Kidney epithelial cell (primary cell): ENCODE data around the gene KLHL41. TPM values are rescaled to one million over a fixed set of nuclear protein-coding genes. Genes with fewer than 3 reads are reported as not detected.

ENCODE experiments used
- DNase-seq: peaks from one replicate; pipeline ENCODE4 v3.0.0-alpha.2; 2010; ENCODE audit warnings: low read depth
- H3K27me3 ChIP-seq: 2 replicates; pipeline ENCODE4 v1.6.0; 2011; ENCODE audit warnings: low read length; ENCODE audit not compliant: control insufficient read depth, insufficient read depth
- H3K36me3 ChIP-seq: 2 replicates; pipeline ENCODE4 v1.5.1; 2011; ENCODE audit warnings: low read length; ENCODE audit not compliant: control insufficient read depth, insufficient read depth
- H3K4me3 ChIP-seq: 2 replicates; pipeline ENCODE4 v1.5.1; 2011; ENCODE audit warnings: low read depth, mild to moderate bottlenecking, control low read depth, low read length
- CTCF ChIP-seq: IDR thresholded peaks from 2 replicates; pipeline ENCODE4 v1.5.1; 2011; ENCODE audit warnings: mild to moderate bottlenecking, moderate library complexity, low read length, control low read depth, inconsistent platforms; ENCODE audit not compliant: insufficient read depth, poor library complexity, severe bottlenecking
- total RNA-seq: library from RNA; depleted of rRNA; stranded (reverse); fragments of >200 nt; gene quantifications from 2 replicates; pipeline ENCODE4 v1.2.3, GENCODE V29; 2015

The KLHL41 gene
- total RNA-seq, 1 donor from 2014 or later, result 0.29 TPM

GRCh38 chr2:169468841-169469240 is 40.7 kb upstream of the KLHL41 start:
- H3K36me3 ChIP-seq, result no peaks in the 10 kb centered on the region
- no peak for TF ChIP-seq CTCF
- H3K4me3 ChIP-seq, result no peak overlapping the region
- no peaks in the 10 kb centered on the region for H3K27me3 ChIP-seq
- DNase-seq, result no peak

GRCh38 chr2:169469952-169470572 is 39.4 kb upstream of the KLHL41 start:
- TF ChIP-seq CTCF, result no peak
- Histone ChIP-seq H3K36me3 (no peaks in the 10 kb centered on the region), H3K27me3 (no peaks in the 10 kb centered on the region), H3K4me3 (no peak overlapping the region)
- DNase-seq, result no peak

GRCh38 chr2:169472249-169472648 is 37.3 kb upstream of the KLHL41 start:
- Histone ChIP-seq H3K27me3 (no peaks in the 10 kb centered on the region), H3K4me3 (no peak overlapping the region), H3K36me3 (no peaks in the 10 kb centered on the region)
- no peak for TF ChIP-seq CTCF
- no peak for DNase-seq

GRCh38 chr2:169476459-169476858 is 33.0 kb upstream of the KLHL41 start:
- H3K4me3 ChIP-seq, result no peak overlapping the region
- H3K36me3 ChIP-seq, result no peaks in the 10 kb centered on the region
- no peak for DNase-seq
- H3K27me3 ChIP-seq, result no peaks in the 10 kb centered on the region
- no peak for TF ChIP-seq CTCF

GRCh38 chr2:169478339-169478738 is 31.2 kb upstream of the KLHL41 start:
- no peak for TF ChIP-seq CTCF
- no peak for DNase-seq
- Histone ChIP-seq H3K27me3 (no peaks in the 10 kb centered on the region), H3K36me3 (no peaks in the 10 kb centered on the region), H3K4me3 (no peak overlapping the region)

- no peak for TF ChIP-seq CTCF
- Histone ChIP-seq H3K4me3 (peak overlapping the region; percentile 60), H3K27me3 (no peaks in the 10 kb centered on the region), H3K36me3 (peaks cover 2% of the 10 kb centered on the region)
- no peak for DNase-seq
Observed at GRCh38 chr2:169478745-169479256, 30.7 kb upstream of the KLHL41 start.
